NCI-H2196 (cell line): ENCODE data around the gene ROR1.

Experiments
- DNase-seq: peaks from one replicate; lab custom pipeline; 2025; ENCODE audit not compliant: unreplicated experiment; lab: John Stamatoyannopoulos, UW

ROR1 gene

DNA sequence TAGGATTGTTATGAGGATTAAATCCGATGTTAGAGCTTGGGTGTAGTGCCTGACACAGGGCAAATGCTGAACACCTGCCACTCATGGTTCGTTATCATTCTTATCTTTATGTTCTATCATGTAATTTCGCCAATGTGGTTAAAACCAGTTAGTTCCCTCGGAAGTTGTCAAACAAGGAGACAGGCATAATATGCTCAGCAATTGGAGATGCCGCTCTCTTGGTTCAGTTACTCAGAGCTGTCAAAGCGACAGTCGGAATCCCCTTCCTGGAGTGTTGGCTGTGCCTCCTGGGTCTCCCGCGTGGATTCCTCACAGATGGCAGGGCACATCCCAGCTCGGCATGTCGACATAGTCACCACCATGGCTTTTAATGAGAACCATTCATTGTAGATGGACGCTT is 192.2 kb downstream of the ROR1 start:
- no peak for DNase-seq

DNA sequence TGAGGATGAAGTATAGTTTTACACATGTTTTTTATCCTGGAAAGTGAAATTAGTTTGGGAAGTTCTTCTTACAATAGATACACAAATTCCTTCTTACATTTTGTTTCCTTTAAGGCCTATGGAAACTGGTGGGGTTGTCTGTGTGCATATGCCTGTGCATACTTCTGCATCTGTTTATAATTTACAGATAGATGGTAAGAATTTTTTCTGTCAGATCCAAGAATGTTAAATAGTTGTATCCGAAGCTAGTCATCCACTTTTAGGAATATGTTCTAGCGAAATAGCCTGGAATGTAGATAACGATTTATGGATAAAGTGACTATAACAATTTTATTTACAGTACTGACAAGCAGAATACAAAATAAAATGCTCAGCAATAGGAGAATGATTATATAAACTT is 194.1 kb downstream of the ROR1 start:
- DNase-seq: no peak

DNA sequence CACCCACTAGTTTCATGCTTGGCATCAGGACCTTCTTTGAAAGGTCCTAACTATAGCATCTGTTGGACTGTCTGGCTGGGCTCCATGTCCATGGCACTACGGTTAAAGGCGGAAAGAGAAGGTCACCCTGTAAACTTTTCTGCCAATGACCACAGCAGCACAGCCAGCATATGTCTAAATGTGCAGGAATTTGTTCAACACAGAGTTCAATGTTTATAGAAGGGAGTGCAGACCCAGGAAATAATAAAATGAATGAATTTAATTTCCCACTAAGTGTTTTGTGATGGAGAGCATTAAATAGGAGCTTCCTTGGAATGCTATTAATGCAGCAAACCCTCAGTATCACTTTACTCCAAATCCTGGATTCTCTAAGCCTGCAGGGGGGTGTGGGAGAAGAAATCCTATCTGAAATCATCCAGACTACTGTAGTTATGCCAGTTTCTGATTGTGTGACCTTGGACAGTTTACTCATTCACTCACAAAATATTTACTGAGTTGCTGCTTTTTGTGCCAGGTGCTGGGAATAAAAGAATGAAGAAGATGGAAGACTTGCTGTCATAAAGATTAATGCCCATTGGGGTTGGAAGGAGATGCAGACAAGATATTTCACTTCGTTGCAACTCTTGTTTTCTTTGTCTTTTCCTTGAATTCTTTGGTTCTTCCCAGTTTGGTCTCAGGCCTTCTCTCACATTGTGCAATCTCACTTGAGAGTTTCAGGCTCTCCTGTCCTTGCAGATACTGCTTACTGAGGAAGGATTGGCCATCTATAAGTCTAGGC is 195.0 kb downstream of the ROR1 start:
- no peak for DNase-seq

DNA sequence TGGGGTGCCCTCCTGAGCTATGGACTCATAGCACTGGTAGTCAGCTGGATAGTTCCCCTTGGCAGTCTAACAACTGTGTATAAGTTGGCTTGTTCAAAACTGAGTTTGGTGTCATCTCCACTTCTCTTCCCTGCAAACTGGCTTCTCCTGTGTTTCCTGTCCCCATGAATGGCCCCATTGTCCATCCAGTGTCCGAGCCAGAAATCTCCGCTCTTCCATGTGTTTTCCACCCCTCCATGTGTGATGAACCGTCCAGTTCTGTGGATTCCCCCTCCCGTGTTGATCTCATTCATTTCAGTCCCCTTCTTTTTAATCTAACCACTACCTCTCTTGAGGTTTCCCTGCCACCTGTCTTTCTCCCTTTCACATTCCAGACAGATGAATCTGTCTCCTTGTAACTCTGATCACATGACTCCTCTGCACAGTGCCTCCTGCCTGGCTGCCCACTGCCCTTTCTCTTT is 195.7 kb downstream of the ROR1 start:
- peak; percentile 34 for DNase-seq

DNA sequence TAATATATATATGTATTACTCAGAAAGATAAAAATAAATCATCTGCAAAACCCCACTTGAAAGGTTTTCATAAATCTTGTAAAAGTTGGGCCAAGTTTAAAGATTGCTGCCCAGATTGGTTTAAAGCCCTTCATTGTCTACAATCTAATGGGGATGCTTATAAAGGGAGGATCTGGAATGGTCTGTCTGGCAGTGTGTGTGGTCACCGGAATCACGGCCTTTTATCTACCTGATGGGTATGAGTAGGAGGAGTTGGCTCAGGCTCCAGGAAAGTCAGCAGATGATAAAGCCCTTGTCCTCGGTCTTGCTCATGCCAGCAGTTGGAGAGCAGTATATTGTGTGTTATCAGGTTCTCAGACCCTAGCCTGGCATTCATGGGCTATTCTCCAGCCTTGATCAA is 197.7 kb downstream of the ROR1 start:
- DNase-seq: no peak

DNA sequence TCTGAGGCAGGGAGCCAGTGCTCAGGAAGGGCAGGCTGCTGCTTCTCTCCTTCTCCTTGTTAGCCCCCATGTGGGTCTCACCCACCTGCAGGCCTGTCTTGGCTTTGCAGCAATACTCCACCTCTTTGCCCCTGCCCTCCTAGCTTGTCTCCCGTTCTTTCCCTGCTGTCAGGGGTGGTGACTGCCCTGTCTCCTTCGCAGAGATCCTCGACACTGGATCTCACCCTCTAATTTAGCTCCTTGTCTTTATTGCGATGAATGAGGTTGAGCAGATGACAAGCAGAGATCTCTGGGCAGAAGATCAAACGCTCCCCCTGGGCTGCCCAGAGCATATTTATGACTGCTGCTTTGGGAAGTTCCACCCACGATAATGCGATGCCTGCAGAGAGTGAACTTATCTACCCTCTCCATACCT is 199.2 kb downstream of the ROR1 start:
- DNase-seq: no peak

DNA sequence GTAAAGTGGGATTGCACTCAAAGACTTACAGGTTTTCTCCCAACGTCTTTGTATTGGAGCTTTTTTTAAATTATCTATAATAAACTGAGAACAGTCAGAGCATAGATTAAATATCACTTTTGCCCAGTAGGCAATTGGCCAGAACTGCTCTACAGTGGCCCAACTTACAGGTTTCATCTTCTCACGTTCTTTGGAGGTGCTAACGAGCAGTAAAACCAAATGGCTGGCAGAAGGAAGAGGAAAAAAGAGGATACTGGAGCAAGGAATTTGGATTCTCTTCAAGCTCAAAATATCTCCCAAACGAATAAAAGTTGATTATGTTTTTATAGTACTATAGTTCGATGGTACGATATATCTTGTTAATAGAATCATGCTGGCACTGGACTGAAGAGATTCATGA is 201.1 kb downstream of the ROR1 start:
- DNase-seq: no peak

DNA sequence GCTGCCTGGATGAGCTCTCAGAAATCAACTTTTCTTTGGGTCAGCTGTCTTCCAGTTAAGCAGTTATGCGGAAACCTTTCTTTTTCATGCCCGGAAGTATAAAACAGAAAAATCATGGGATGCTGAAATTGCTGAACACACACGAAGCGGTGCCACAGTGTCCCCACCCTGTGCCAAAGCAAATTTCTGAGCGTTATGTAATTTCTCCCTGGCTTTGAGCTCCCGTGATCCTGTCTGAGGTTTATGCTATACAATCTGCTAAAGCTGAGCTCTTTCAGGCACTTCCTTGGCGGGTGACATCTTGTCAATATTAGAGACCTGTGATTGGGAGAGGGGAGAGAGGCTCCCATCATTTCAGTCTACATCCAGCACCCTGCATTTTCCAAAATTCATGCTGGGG is 201.7 kb downstream of the ROR1 start:
- DNase-seq: no peak

DNA sequence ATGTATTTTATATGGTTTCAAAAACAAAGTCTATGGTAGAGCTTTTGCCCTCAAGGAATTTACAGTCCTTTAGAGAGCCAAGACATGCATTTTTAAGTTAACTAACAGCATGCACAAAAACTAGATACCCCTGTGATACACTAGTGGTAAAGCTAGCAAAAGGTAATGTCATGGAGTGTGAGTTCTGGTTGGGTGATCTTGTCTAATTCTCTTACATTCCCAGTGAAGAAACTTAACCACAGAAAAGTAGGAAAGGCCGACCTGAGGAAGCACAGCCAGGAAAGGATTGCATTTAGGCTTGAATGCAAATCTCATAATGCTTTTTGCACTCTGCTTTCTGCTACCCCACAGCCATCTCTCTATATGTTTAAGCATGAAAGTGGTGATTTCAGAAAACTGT is 202.2 kb downstream of the ROR1 start:
- DNase-seq: no peak

DNA sequence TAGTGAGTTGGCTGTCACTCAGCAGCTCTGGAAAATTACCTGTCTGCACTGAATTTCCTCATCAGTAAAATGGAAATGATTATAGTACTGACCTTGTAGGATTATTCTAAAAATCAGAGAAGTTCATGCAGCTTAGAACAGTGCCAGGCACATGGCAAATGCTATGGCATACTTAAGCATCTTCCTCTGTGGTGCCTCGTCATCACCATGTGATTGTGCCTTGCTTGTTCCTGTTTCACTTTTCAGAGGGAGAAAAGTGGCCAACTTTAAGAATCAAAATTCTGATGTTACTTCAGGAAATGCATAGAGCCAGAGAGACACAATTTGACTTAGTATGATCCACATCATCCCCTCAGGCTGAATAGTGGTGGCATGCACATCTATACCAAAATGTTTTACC is 203.6 kb downstream of the ROR1 start:
- no peak for DNase-seq

DNA sequence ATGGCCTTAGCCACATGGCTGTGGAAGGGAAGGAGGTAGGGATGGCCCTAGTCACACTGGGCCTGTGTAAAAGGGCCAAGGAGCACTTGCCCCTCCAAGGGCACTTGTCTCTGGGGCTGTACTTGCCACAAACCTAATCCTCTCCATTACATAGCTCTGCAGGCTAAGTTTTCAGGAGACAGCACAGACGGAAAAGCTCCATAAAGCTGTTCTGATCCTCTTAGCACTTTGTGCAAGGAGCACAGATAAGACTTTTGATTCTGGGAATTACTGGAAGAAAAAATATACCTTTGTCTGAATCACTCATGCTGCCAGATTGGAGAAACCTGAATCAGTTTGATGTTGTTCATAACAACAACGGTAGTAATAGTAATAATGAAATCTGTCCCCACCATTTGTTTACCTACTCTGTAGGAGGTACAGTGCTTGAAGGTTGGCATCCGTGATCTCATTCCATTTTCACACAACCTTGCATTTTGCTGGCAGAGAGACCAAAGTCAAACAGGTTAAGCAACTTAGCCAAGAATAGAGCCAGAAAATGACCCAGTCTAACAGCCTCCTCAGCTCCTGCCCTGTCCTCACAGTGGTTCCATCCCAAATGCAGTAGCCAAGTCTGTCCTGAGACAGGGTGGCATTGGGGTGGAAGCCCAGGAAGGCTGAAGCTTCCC is 207.1 kb downstream of the ROR1 start:
- peak; percentile 72 for DNase-seq

DNA sequence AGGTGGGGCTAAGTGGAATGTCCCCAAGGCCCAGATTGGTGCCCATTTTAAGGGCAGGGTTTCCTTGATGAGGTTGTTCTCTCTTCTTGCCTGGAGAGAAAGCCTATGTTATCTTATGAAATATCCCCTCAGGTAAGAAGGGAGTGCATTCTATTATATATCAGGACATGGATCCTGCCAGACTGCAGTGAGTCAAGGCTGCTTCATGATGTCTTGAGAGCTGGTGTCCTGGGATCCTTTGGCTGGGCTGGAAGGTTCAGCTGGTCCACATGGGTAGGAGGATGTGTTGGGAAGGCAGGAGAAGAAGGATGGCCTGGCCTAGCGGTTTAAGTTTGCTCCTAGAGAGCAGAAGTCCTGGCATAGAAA is 207.6 kb downstream of the ROR1 start:
- no peak for DNase-seq

DNA sequence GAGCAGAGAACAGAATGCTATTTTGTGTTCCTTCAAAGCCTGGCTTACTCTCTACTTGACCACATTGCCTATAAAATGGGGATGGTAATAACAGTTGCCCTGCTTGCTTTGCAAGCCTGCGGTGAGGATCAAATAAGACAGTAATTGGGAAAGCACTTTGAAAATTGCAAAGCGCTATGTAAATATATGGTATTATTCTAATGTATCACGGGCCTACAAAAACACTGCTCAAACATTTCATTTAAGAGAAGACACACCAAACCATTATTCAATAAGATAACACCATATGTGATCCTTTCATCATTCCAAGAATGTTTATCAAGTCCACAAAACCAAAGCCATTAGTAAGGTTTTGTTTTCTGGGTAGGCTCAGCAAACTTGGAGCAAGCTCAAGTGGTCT is 208.4 kb downstream of the ROR1 start:
- DNase-seq: no peak

DNA sequence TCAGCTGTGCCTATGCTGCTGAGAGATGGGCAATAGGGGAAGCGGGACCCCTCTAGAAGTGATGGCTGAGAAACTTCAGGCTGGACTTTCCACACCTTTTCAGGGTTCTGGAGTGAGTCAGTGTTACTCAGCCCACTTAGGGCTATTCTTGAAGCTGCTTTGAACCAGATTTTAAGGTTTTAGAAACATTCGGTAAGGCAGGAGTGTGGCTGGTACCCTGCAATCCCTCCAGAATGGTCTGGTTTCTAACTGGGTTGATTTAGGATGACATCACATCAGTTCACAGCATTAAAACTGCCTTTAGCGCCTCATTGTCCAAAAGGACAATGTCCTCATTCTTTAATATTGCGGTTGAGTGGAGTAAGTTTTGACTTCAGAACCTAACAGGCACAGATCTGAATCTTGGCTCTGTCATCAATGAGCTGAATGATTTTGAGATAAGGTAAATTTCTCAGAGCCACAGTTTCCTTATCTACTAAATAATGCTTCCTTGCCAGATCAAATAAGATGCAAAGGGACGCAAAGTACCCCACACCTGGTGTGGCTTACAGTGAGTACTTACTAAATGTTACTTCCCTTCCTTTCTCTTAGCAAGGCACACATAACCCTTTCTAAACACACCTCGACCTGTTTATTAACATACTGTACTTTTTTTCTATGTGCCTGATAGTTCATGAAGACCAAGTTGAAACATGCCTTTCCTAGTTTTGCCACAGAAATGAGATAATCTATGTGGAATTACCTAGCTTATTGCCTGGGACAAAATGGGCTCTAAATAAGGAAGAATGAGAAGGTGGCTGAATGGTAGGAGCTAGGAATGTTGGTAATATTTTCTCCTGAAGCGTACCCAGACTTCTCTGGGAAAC is 209.8 kb downstream of the ROR1 start:
- DNase-seq: no peak

DNA sequence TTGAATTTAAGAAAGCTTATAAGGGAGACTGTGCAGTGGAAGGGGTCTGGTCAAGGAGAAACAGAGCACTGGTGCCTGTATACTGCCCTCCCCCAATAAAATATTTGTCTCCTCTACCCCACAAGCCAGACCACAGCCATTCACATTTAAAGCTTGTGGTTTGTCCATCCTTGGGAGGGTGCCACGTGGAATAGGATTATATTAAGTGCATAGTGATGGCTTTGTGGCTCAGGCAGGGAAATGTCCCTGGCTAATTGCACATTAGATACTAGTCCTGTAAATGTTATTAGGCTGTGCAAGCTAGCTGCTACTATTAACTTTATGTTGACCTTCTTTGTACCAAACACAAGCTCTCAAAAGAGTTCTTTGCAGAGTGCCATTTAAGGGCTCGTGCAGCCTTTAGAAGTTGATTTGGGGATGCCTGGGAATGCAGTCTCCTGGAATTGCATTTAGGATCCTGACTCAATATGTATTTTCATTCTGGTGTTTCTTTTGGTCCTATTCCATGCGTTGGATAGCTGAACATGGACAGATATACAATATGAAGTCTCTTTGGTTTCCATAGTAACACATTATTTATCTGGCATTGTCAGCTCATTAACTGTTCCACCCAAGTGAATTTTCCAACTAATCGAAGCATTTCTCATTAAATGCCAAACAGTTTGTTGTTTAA is 210.6 kb downstream of the ROR1 start:
- no peak for DNase-seq

DNA sequence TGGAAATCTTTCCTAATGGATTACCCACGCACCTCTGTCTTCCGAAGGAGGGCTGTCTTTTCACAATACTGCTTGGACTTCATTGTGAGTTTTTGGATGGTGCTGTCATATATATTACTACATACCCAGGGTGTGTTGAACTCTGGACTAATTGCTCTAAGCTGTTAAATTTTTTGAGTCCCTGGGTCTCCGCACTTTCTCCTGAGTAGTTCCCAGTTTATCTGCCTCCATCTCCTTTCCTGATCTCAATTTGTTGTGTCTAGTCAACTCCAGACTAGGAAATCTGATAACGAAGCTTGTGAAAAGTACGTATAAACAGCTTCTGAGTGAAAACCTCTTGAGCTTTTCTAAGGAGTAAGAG is 211.1 kb downstream of the ROR1 start:
- DNase-seq: no peak

DNA sequence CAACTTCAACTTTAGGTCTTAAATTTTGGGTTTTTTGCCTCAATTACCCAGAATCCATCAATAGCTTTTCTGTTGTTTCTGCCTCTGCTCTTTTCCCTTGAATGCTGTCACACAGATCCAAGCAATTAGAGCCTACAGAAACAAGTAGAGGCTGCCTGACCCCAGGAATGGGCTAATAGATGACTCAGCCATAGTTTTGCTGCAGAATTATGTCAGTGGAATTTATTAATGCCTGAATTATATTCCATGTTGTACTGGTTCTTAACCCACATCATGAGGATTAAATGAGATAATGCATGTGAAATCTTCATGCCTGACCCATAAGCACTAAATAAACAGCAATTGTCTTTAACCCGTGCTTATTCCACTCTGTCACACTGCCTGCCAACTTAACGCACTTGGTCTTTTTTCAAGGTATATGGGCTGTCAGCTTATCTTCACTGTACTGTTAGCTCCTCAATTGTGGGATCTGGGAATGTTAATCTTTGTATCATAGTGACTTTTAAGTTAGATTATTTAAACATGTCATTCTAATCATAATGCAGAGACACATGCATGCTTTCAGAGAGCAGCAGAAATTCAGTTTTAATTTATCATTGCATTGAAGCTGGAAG is 213.3 kb downstream of the ROR1 start:
- DNase-seq: no peak

DNA sequence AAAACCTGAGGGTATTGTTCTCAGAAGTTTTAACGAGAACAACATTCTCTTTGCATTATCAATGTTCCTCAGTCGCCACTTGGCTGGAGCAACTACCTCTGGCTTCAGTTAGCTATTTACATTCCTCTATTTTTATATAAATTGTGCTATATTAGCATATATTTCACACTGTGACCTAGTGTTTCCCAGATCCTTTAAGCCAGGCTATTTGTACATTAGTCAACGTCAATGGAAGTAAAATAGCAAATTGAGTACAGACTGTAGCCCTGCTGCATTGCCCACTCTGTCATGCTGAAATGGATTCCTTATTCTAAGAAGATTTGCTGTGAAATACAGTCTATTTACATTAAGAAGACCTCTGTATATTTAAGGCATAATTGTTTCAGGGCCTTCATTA is 213.8 kb downstream of the ROR1 start:
- DNase-seq: no peak

DNA sequence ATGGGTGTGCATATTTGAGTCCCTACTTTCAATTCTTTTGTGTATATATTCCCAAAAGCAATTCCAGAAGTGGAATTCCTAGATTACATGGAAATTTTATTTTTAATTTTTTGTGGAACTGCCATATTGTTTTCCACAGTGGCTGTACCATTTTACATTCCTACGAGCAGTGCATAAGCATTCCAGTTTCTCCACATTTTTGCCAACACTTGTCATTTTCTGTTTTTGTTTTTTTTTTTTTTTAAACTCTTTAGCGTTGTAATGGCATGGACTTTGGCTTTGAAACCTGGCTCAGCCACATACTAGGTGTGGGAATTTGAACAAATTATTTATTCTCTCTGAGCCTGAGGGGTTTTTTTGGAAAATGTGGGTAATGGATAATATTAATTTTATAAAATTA is 215.1 kb downstream of the ROR1 start:
- DNase-seq: no peak

DNA sequence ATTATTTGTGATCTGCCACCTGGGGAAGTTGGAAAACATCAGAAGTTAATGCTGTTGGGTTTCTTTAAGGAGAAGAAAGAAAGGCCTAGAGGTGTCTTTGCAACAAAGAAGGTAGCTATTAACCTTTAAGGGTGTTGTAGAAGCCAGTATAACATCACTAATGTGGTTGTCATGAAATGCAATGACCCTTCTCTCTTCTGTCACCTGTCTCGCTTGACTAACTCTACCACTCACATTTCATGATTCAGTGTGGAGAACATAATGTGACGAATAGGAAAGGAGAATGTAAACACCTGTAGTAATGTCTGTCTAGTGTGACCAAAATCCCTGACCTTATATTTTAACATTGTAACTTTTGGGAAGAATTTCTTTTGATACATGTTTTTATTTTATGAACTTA is 217.9 kb downstream of the ROR1 start:
- DNase-seq: no peak

DNA sequence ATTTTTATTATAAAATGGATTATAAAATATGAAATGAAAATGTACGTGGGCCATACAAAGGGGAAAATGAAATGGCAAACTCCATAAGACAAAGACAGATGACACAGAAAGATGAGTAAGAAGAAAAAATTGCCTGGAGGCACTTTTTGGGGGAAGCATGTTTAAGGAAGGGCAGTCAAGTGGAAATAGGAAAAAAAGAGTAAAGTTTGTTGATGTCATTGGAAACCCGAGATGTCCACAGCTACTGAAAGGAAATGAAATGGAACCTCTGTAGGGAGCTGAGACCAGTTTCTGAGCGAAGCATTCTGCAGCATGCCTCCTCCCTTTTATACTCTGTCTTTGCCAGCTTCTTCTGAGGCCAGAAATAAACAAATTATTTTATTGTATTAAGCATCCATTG is 226.2 kb downstream of the ROR1 start:
- peak; percentile 22 for DNase-seq
